Breast epithelium (tissue), 4 donors: Measurements from ENCODE around the gene CSMD2. TPM values are rescaled to one million over a fixed set of nuclear protein-coding genes. Genes with fewer than 3 reads are reported as not detected.

Experiments
- DNase-seq, 2 donors: peaks; one replicate each; pipeline ENCODE4 v3.0.0-alpha.2; 2019; ENCODE audit warnings: low spot score in 2 of 2
- H3K27ac ChIP-seq, 2 donors: fragments of 200-600 bp; sonication (generic) in 1 of 2; one replicate each; pipeline ENCODE4 v1.5.1; 2016 to 2019; ENCODE audit warnings: mild to moderate bottlenecking in 1 of 2
- H3K27me3 ChIP-seq, 2 donors: fragments of 200-600 bp; sonication (generic) in 1 of 2; one replicate each; pipeline versions ENCODE4 v1.5.1 to v1.6.0; 2017 to 2019; ENCODE audit warnings: control low read depth in 1 of 2, mild to moderate bottlenecking in 1 of 2
- H3K36me3 ChIP-seq: fragments of 200-600 bp; one replicate; pipeline ENCODE4 v1.5.1; 2019
- H3K4me1 ChIP-seq, 2 donors: fragments of 200-600 bp; sonication (generic); one replicate each; pipeline ENCODE4 v1.5.1; 2016 to 2019; ENCODE audit warnings: control low read depth in 1 of 2
- H3K4me3 ChIP-seq, 3 donors: fragments of 200-600 bp; sonication (generic); 1 replicate in 2 of 3; 2 replicates in 1 of 3; pipeline ENCODE4 v1.5.1; 2016 to 2019; ENCODE audit warnings: mild to moderate bottlenecking in 3 of 3, moderate library complexity in 2 of 3
- H3K9me3 ChIP-seq, 2 donors: fragments of 200-600 bp; sonication (generic) in 1 of 2; one replicate each; pipeline ENCODE4 v1.5.1; 2016 to 2019; ENCODE audit warnings: control low read depth in 1 of 2
- POLR2A ChIP-seq: fragments of 450-650 bp; IDR thresholded peaks from one replicate; pipeline ENCODE4 v1.6.1; 2016; ENCODE audit warnings: antibody characterized with exemption, mild to moderate bottlenecking, moderate library complexity
- POLR2AphosphoS5 ChIP-seq, 3 donors: sonication (generic); formaldehyde crosslinking; IDR thresholded peaks; one replicate each; pipeline ENCODE4 v1.6.1; 2017; ENCODE audit warnings: antibody characterized with exemption in 3 of 3
- intact Hi-C: fragments of 100-400 bp; cut with DNase I; formaldehyde crosslinking; loops from one replicate; pipeline ENCODE4 v1.15.1; 2023; ENCODE audit warnings: low total_unique reads
- total RNA-seq, 3 donors: library from RNA; depleted of rRNA; stranded (reverse); fragments of >200 nt; gene quantifications; one replicate each; pipeline ENCODE4 v1.1.0, GENCODE V29; 2016
- TF ChIP-seq, protein P1 (sequence below), 3 donors: fragments of 450-650 bp; IDR thresholded peaks; one replicate each; pipeline ENCODE4 v1.5.1; 2016 to 2017; ENCODE audit warnings: antibody characterized with exemption in 3 of 3, mild to moderate bottlenecking in 3 of 3, moderate library complexity in 3 of 3

CSMD2 gene
- total RNA-seq, 3 donors from 2014 or later, result 0.33 to 2.6 (median 0.44) TPM

DNA sequence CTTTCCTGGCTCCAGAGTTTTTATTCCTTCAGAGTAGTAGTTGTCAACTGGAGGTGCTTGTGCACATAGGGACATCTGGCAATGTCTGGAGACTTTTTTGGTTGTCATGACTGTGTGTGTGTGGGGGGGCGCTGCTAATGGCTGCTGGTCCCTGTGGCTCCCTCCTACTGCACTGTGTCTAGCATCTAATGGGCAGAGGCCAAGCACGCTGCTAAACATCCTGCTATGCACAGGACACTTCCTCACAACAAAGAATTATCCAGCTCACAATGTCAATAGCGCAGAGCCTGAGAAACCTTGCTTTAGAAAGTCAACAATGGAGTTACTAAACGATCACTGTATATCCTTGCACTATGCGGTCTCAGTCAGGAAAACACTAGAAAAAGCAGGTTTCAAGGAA lies 320.9 kb downstream of the CSMD2 start:
- intact Hi-C loops, result no loop called here
- H3K36me3 ChIP-seq, result no peaks in the 10 kb centered on the region
- H3K4me3 ChIP-seq, result no peak overlapping the region
- no peak for DNase-seq
- no peaks in the 10 kb centered on the region for H3K27me3 ChIP-seq
- H3K4me1 ChIP-seq, result no peaks in the 10 kb centered on the region
- H3K27ac ChIP-seq, result no peak overlapping the region
- no peaks in the 10 kb centered on the region for H3K9me3 ChIP-seq
- no peak for TF ChIP-seq POLR2A
- no peak for TF ChIP-seq POLR2AphosphoS5 (IDR thresholded peaks at IDR 0.05)
- TF ChIP-seq, protein P1, sequence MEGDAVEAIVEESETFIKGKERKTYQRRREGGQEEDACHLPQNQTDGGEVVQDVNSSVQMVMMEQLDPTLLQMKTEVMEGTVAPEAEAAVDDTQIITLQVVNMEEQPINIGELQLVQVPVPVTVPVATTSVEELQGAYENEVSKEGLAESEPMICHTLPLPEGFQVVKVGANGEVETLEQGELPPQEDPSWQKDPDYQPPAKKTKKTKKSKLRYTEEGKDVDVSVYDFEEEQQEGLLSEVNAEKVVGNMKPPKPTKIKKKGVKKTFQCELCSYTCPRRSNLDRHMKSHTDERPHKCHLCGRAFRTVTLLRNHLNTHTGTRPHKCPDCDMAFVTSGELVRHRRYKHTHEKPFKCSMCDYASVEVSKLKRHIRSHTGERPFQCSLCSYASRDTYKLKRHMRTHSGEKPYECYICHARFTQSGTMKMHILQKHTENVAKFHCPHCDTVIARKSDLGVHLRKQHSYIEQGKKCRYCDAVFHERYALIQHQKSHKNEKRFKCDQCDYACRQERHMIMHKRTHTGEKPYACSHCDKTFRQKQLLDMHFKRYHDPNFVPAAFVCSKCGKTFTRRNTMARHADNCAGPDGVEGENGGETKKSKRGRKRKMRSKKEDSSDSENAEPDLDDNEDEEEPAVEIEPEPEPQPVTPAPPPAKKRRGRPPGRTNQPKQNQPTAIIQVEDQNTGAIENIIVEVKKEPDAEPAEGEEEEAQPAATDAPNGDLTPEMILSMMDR (IDR thresholded peaks at IDR 0.05), result no peak

DNA sequence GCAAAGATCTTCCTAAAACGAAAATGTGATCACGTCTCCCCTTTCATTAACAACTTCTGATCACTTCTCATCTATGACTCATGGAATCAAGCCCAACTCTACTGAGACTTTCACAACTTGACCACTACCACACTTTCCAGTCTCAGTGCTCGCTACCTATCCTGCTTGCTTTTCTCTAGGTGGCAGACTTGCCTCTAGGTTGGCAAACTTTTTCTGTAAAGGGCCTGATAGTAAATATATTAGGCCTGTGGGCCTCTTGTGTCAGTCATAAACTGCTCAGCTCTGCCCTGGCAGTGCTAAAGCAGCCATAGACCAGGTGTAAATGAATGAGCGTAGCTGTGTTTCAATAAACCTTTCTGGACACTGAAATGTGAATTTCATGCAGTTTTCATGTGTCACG lies 322.7 kb downstream of the CSMD2 start:
- no peaks in the 10 kb centered on the region for H3K27me3 ChIP-seq
- intact Hi-C loops, result no loop called here
- no peak for DNase-seq
- TF ChIP-seq POLR2A (no peak), POLR2AphosphoS5 (IDR thresholded peaks at IDR 0.05) (no peak)
- TF ChIP-seq, protein P1 (IDR thresholded peaks at IDR 0.05), result no peak
- no peaks in the 10 kb centered on the region for H3K9me3 ChIP-seq
- no peak overlapping the region for H3K4me3 ChIP-seq
- H3K4me1 ChIP-seq, result no peaks in the 10 kb centered on the region
- H3K27ac ChIP-seq, result no peak overlapping the region
- no peaks in the 10 kb centered on the region for H3K36me3 ChIP-seq

DNA sequence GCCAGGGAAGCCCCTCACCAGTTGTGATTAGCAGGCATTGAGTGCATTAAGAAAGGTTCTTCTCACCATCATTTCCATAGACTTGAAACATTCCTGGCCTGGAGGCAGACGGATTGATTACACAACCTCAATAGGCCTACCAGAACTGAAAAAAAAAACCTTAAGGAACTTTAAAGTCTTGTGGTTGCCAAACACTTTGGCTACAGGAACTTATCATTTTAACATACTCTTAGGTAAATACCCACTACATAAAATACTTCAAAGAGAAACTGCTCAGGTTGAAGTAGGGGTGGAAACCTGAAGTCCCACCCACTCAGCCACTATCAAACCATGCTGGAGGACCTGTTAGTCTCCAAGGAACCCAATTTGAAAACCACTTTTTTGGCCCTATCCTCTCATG lies 323.5 kb downstream of the CSMD2 start:
- Histone ChIP-seq H3K4me1 (no peaks in the 10 kb centered on the region), H3K9me3 (peaks cover 0 to 3% of the 10 kb centered on the region in 2 donors), H3K27ac (no peak overlapping the region), H3K36me3 (no peaks in the 10 kb centered on the region), H3K27me3 (no peaks in the 10 kb centered on the region), H3K4me3 (no peak overlapping the region)
- intact Hi-C loops, result no loop called here
- DNase-seq, result no peak
- no peak for TF ChIP-seq POLR2AphosphoS5 (IDR thresholded peaks at IDR 0.05)
- TF ChIP-seq, protein P1 (IDR thresholded peaks at IDR 0.05), result no peak
- no peak for TF ChIP-seq POLR2A

DNA sequence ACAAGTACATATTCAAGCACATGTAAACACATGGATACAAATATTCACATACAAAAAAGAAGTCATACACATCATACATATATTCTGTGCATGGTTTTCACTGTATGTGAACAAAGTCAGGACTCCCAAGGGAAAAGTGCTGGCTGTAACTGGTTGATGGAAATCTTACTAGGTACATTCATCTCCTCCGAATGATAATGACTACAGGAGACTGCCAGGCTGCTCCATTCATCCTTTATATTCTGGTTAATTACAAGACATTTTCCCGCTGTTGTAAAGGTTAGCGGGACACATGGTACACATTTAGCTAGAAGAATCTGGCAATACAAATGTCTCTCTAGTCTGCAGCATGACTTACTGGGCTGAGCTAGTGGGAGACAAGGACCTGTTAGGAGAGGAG lies 327.4 kb downstream of the CSMD2 start:
- Histone ChIP-seq H3K27ac (no peak overlapping the region), H3K27me3 (no peaks in the 10 kb centered on the region), H3K9me3 (peaks cover 0 to 3% of the 10 kb centered on the region in 2 donors), H3K4me3 (no peak overlapping the region), H3K36me3 (no peaks in the 10 kb centered on the region), H3K4me1 (no peaks in the 10 kb centered on the region)
- intact Hi-C loops, result no loop called here
- DNase-seq, result no peak
- TF ChIP-seq POLR2A, result no peak
- TF ChIP-seq POLR2AphosphoS5 (IDR thresholded peaks at IDR 0.05), result no peak
- TF ChIP-seq, protein P1 (IDR thresholded peaks at IDR 0.05), result no peak

DNA sequence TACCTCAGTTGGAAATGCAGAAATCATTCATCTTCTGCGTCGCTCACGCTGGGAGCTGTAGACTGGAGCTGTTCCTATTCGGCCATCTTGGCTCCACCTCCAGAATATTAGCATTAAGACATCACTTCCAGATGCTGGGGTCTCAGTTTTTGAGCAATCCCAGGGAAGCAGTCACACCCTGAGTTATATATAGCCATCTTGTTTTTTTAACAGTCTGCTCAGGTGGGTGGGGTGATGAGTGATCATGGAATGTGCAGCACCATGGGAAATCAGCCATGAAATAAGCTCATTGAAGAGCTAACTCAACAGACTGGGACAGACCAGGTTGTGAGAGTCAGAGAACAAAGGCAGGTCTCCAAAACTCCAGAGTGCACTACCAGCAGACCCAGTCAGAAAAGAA lies 328.1 kb downstream of the CSMD2 start:
- Histone ChIP-seq H3K4me1 (no peaks in the 10 kb centered on the region), H3K4me3 (no peak overlapping the region), H3K9me3 (peaks cover 0 to 3% of the 10 kb centered on the region in 2 donors), H3K27ac (no peak overlapping the region), H3K27me3 (no peaks in the 10 kb centered on the region), H3K36me3 (no peaks in the 10 kb centered on the region)
- intact Hi-C loops, result no loop called here
- no peak for DNase-seq
- TF ChIP-seq POLR2AphosphoS5 (IDR thresholded peaks at IDR 0.05) (no peak), POLR2A (no peak)
- TF ChIP-seq, protein P1 (IDR thresholded peaks at IDR 0.05), result no peak
